ENCODE results near the gene CD2BP2. TPM values are rescaled to one million over a fixed set of nuclear protein-coding genes. Genes with fewer than 3 reads are reported as not detected.

The CD2BP2 gene
- polyA plus RNA-seq, 4 donors, result 49.5 to 63.5 (median 56.1) TPM

DNA sequence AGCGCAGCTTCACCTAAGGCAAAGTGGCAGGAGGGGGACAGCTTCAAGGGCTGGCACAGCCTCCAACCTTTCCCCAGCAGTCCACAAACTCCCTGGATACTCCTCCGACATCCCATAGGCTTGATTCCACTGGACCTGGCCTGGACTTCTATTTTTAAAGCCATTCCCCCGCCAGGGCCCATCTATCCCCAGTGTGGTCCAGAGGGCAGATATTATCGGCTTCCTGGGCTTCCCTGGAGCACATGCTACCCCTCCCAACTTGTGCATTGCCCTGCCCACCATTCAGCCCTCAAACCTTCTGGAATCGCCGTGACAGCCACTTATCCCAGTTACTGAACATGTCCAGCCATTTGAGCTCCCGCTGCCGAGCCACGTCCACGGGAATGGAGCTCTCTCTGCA is 10.1 kb upstream of the CD2BP2 start:
- DNase-seq (ENCODE audit: low read depth in 4 of 4, low spot score in 3 of 4), result no peak

DNA sequence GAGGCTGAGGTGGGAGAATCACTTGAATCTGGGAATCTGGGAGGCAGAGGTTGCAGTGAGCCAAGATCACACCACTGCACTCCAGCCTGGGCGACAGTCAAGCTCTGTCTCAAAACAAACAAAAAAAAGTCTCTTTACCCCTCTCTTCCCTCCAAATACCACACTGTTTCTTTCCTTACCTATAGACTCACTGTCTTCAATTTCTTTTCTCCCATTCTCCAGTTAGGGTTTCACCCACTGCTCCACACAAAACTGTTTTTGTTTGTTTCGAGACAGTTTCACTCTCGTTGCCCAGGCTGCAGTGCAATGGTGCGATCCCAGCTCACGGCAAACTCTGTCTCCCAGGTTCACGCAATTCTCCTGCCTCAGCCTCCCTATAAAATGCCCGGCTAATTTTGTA is 6.1 kb upstream of the CD2BP2 start:
- no peak for DNase-seq (ENCODE audit: low read depth in 4 of 4, low spot score in 3 of 4)

DNA sequence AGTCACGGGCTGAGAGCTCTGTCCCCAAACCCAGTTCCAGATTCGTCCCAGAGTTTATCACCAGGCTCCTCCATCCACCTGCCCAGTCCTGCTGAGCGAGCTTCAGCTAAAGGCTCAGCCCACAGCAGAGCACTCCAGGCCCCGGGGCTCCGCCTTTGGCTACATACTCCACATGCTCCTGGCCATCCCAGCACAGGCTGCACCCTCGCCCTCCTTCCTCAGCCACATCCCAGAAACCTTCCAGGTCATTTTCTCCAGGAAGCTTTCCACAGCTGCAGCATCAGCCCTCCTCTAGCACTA is 4.7 kb upstream of the CD2BP2 start:
- no peak for DNase-seq (ENCODE audit: low read depth in 4 of 4, low spot score in 3 of 4)

- DNase-seq (ENCODE audit: low read depth in 4 of 4, low spot score in 3 of 4), result no peak
Measured at GRCh38 chr16:30358990-30359870, 4.1 kb upstream of the CD2BP2 start.

GRCh38 chr16:30358577-30358936 is 3.4 kb upstream of the CD2BP2 start:
- DNase-seq (ENCODE audit: low read depth in 4 of 4, low spot score in 3 of 4), result no peak

GRCh38 chr16:30357715-30358576 is 2.8 kb upstream of the CD2BP2 start:
- no peak for DNase-seq (ENCODE audit: low read depth in 4 of 4, low spot score in 3 of 4)

- no peak for DNase-seq (ENCODE audit: low read depth in 4 of 4, low spot score in 3 of 4)
Measured at GRCh38 chr16:30357085-30357714, 2.1 kb upstream of the CD2BP2 start.

DNA sequence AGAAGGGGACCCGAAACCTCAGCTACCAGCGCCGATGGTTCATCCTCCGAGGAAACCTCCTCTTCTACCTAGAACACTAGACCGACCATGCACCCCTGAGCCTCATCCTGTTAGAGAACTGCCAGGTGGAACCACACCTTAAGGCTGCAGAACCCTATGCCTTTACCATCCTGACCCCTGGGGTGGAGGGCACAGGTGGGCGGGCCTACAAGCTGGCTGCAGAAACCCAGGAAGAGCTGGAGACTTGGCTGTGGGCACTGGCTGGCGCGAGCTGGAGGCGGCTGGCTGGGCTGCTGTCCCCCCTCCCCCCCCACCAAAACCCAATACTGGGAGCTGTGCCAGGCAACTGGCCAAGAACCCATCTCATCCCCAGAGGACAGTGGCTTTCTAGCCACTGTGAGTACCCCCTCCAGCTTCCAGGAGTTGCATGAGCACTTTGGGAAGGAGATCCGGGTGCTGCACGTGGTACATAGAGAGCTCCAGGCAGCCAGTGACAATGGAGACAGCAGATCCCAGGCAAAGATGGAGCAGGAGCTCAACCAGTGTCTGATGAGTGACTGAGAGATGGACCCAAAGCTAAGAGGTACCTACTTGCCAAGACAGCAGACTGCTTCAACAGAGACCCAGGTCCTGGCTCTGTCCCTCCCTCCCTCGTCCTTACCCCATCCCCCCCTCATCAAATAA is 1.4 kb upstream of the CD2BP2 start:
- DNase-seq (ENCODE audit: low read depth in 4 of 4, low spot score in 3 of 4), result no peak

GRCh38 chr16:30355954-30356308 is 823 bp upstream of the CD2BP2 start:
- DNase-seq (ENCODE audit: low read depth in 4 of 4, low spot score in 3 of 4), result no peak

DNA sequence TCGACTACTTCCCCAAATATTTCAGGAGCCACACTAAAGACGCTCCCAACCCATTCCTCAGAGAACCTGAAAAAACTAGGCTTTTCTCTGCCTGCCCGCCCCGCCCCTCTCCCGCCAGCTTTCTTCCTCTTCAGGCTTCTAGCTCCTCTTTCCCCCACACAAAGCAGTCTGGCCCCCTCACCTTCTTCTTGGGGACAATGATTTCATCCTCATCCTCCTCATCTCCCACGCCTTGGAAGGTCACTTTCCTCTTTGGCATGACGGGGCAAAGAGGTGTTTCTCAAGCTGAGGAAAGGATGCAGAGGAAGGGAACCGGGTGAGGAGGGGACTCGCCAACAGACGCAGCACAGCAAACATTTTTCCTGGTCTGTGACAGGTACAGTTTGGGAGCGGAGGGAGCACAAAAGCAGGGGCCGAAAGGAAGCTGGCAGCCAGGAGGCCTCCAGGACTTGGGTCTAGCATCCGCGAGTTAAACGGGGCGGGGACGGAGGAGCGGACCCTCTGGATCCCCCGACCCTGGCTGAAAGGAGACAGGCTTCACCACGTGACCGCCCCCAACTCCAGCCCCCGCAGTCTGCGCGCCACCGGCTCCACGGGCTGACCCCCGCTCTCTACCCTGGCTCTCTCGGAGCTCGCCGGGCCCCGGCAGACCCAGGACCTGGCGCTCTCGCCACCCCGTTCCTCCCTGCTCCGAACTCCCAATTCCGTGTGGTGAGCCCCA is 525 bp downstream of the CD2BP2 start:
- DNase-seq (ENCODE audit: low read depth in 4 of 4, low spot score in 3 of 4), result no peak

DNA sequence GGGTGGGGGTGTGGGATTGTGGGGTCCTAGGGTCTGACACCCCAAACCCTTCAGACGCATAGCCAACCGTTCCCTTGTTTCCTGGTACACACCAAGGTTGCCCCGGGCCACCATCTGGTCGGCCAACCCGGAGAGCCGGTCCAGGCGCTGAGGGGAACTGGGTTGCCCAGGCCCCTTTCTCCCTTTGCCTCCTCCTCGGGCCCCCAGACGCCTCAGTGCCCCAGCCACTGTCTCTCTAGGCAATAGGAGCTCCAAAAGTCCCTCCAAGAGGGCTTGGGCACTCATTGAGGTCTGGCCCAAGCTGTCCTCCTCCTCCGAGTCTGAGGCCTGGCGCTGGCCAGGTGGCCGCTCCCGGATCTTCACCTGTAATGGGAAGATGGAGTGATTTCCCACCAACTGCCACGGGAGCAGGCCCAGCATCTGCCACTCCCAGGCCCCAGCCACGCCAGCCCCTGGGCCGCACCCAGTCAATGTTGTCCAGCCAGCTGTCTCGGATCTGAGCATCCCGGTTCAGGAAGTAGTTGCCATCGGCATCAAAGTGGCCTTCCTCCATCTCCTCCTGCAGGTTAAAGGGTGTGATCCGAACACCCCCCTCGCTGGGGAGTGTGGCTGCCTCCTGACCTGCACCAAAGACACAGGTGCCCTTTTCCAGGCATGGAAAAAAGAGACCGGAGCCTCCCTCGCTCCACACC is 1.5 kb downstream of the CD2BP2 start:
- DNase-seq (ENCODE audit: low read depth in 4 of 4, low spot score in 3 of 4), result no peak

GRCh38 chr16:30352488-30353401 is 2.4 kb downstream of the CD2BP2 start:
- DNase-seq (ENCODE audit: low read depth in 4 of 4, low spot score in 3 of 4), result no peak

DNA sequence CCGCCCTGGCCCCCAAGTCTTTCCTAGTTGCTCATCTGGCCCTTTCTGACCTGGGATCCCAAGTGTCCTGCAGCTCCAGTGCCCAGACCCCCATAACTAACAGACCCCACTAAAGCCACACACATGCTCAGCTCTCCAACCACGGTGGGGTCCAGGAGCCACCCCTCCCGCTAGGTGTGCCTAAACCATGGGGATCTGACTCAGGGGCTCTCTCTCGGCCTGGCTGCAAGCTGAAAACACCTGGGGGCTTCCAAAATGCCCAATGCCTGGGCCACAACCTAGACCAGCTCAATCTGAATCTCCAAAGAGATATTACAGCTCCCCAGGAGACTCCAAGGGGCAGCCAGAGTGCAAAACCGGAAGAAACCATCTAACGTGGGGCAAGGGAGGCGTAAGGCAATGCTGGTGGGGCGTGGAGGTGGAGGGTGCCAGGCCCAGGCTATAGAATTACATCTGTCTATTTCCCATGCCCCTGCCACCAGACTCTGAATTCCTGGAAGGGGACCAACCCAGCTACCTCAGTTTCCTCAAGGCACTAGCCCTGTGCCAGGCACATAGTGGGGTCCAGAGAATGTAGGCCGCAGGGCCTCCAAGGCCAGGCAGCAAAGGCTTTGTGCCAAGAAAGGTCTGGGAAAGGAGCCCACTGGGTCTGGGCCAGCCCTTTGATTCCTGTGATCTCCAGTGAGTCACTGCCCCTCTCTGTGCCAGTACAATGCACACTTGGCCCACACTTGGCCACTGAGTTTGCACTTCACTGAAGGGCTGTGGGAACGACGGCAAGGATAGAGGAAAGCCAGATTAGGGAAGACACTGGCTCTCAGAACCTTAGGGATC is 3.3 kb downstream of the CD2BP2 start:
- DNase-seq (ENCODE audit: low read depth in 4 of 4, low spot score in 3 of 4), result no peak

DNA sequence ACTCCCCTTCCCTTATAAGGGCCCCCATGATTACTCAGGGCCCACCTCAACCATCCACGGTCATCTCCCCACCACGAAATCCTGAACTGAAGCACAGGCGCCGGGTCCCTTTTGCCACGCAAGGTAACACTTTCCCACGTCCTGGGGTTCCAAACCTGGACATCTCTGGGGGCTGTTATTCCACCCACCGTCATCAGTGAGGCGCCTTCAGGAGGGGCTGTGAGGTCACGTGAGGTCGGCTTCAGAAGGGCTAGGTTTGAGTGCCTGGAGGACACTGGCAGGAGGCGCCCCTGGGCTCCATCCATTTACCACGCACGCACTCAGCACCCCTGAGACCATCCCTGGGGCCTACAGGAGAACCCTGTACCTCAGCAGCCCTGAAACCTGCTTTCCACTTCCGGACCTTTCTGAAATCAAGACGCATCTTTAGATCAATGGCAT is 4.1 kb downstream of the CD2BP2 start:
- DNase-seq (ENCODE audit: low read depth in 4 of 4, low spot score in 3 of 4), result no peak

GRCh38 chr16:30350134-30350871 is 4.8 kb downstream of the CD2BP2 start:
- DNase-seq (ENCODE audit: low read depth in 4 of 4, low spot score in 3 of 4), result no peak

DNA sequence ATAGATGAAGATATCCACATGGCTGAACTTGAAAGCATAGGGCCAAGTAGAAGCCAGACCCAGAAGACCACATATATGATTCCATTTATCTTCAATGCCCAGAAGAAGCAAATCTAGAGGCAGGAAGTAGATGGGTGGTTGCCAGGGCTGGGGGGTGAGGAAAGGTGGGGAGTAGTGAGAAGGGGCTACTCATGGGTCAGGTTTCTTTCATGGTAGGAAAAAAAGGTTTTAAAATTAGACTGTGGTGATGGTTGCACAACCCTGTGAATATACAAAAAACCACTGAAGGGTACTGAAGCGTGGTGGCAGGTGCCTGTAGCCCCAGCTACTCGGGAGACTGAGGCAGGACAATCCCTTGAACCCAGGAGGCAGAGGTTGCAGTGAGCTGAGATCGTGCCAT is 5.4 kb downstream of the CD2BP2 start:
- DNase-seq (ENCODE audit: low read depth in 4 of 4, low spot score in 3 of 4), result no peak

DNA sequence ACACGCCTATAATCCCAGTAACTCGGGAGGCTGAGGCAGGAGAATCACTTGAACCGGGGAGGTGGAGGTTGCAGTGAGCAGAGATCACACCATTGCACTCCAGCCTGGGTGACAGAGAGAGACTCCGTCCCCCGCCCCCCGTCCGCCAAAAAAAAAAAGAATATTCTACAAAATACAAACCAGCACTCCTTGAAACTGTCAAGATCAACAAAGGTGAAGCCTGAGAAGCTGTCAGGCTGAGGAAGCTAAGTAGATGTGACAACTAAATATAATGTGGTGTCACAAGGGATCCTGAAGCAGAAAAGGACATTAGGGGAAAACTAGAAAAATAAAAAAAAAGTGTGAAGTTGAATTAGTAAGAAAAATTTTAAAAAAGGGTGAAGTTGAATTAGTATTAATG is 6.2 kb downstream of the CD2BP2 start:
- DNase-seq (ENCODE audit: low read depth in 4 of 4, low spot score in 3 of 4), result no peak

Measured in right renal pelvis (tissue), 4 donors.